HG03571 (cell line): Measurements from ENCODE around the gene TSPAN12.

ENCODE experiments used
- ATAC-seq: cut with Tn5 transposase; IDR thresholded peaks from one replicate; pipeline ENCODE4 v1.9.1; 2021; ENCODE audit not compliant: unreplicated experiment

The TSPAN12 gene

GRCh38 chr7:120760050-120760449, 97.9 kb downstream of the TSPAN12 start:
- ATAC-seq = no peak

- no peak for ATAC-seq
Observed at GRCh38 chr7:120743128-120743527, 114.8 kb downstream of the TSPAN12 start.

- no peak for ATAC-seq
Observed at GRCh38 chr7:120742372-120742771, 115.6 kb downstream of the TSPAN12 start.

GRCh38 chr7:120741371-120742042, 116.4 kb downstream of the TSPAN12 start:
- ATAC-seq = no peak

GRCh38 chr7:120740348-120740747, 117.6 kb downstream of the TSPAN12 start:
- ATAC-seq = no peak

- ATAC-seq = no peak
Observed at GRCh38 chr7:120738816-120739215, 119.1 kb downstream of the TSPAN12 start.
